AG09309 (cell line): Measurements from ENCODE around the gene DNMT1.

Experiments used
- DNase-seq: peaks from one replicate; pipeline ENCODE4 v3.0.0-alpha.2; 2010; ENCODE audit warnings: low read depth
- H3K4me3 ChIP-seq: 2 replicates; pipeline ENCODE4 v1.5.1; 2011; ENCODE audit warnings: mild to moderate bottlenecking, low read depth, low read length, moderate library complexity; ENCODE audit not compliant: control insufficient read depth
- TF ChIP-seq, protein P1 (sequence below): IDR thresholded peaks from 2 replicates; pipeline ENCODE4 v1.5.1; 2011; ENCODE audit warnings: mild to moderate bottlenecking, low read depth, low read length, inconsistent platforms; ENCODE audit not compliant: insufficient read depth, control insufficient read depth; ENCODE audit errors: missing control alignments

Gene DNMT1

DNA sequence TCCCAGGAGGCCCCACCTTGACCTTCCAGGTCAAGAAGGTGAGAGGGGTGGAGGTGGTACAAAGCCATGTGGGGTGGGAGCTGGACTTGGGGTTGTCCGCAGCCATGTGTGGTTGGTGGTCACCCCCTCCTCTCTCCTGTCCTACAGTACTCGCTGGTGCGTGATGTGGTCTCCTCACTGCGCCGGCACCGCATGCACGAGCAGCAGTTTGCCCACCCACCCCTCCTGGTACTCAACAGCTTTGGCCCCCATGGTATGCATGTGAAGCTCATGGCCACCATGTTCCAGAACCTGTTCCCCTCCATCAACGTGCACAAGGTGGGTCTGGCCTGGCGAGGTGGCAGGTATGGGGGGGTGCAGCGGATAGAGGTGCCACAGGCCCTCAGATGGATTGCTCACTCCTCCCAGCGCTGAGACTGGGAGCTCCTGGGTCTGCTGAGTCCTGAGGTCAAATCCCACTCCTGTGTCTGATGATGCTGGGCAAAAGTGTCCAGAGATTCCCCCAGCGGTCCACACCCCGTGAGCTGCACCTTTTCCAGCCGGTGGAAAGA lies 86.9 kb downstream of the DNMT1 start:
- H3K4me3 ChIP-seq, result no peak overlapping the region; the same call in 1 of the 2 replicates
- DNase-seq, result no peak
- TF ChIP-seq, protein P1, sequence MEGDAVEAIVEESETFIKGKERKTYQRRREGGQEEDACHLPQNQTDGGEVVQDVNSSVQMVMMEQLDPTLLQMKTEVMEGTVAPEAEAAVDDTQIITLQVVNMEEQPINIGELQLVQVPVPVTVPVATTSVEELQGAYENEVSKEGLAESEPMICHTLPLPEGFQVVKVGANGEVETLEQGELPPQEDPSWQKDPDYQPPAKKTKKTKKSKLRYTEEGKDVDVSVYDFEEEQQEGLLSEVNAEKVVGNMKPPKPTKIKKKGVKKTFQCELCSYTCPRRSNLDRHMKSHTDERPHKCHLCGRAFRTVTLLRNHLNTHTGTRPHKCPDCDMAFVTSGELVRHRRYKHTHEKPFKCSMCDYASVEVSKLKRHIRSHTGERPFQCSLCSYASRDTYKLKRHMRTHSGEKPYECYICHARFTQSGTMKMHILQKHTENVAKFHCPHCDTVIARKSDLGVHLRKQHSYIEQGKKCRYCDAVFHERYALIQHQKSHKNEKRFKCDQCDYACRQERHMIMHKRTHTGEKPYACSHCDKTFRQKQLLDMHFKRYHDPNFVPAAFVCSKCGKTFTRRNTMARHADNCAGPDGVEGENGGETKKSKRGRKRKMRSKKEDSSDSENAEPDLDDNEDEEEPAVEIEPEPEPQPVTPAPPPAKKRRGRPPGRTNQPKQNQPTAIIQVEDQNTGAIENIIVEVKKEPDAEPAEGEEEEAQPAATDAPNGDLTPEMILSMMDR, result no peak

DNA sequence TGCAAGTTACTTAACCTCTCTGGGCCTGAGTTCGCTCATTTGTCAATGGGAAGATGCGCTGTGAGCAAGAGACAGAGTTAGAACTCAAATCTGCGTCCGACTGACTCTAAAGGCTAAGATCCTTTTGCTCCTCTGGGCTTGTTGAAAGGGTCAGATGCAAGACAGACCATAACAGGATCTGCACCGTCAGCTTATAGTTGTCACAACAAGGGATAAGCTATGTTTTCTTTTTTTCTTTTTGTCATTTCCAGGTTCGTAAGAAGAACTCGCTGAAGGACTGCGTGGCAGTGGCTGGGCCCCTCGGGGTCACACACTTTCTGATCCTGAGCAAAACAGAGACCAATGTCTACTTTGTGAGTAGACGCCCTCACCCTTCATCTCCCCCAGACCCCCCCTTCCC lies 87.5 kb downstream of the DNMT1 start:
- TF ChIP-seq, protein P1, result no peak
- H3K4me3 ChIP-seq, result peak overlapping the region; percentile 58
- no peak for DNase-seq

DNA sequence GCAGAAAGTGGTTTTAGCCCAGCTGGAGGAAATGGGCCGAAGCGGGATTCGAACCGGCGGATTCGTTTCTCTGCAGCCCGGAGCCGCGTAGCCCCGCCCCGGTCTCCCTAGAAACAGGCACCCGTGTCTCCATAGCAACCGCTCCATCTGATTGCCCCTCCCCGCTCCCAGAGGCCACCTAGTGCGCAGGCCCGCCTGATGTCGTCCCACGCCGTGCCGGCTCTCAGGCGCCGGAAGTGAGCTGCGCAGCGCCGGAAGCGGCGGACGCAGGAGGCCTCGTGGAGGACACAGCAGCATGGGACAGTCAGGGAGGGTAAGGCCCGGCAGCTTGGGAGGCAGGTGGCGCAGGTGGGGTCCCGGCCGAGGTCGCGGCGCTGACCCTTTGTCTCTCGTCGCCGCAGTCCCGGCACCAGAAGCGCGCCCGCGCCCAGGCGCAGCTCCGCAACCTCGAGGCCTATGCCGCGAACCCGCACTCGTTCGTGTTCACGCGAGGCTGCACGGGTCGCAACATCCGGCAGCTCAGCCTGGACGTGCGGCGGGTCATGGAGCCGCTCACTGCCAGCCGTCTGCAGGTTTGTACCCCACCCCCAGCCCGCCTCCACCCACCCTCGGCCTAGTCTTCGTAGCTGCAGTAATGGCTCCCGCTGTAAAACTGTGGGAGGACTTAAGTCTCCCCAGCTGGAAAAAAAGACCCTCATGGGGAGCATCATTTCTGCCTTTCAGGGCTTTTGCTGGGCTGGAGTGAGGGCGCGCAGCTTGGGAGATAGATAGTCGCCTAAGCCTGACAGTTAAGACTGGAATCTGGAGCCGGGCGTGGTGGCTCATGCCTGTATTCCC lies 88.4 kb downstream of the DNMT1 start, which contains the start of gene PPAN:
PPAN (plus strand) TSS at position 263 of the 837 bp plus-strand sequence; CDS start at position 296, 33 bp downstream.
- TF ChIP-seq, protein P1, result no peak
- peak within 1 kb of the TSS; percentile 58 for H3K4me3 ChIP-seq
- DNase-seq, result peak; percentile 89

DNA sequence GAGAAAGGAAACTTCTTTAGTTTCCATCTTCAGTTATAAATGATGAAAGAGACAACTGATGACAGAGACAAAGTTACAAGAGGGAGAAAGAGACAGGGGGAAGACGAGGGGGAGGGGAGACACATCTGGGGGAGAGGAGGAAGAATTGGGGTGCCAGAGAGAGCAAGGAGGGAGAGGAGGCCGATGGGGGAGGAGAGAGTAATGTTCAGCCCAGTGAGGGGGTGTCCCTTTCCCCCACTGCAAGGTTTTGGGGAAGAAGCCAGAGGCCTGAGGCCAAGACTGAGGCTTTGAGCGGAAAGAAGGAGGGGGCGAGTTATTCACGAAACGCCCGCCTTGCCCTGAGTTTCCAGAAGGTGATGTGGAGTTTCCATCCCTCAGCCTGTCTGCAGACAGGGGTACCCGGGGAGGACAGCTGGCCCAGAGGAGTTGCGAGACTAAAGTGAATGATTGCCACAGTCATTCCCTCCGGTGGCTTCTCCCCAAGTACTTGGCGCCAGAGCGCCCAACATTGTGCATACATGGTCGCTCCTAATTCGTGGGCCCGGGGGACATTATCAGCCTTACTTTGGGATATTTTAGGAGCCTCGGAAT lies 89.1 kb downstream of the DNMT1 start:
- TF ChIP-seq, protein P1, result no peak
- peak overlapping the region; percentile 1 for H3K4me3 ChIP-seq
- no peak for DNase-seq

DNA sequence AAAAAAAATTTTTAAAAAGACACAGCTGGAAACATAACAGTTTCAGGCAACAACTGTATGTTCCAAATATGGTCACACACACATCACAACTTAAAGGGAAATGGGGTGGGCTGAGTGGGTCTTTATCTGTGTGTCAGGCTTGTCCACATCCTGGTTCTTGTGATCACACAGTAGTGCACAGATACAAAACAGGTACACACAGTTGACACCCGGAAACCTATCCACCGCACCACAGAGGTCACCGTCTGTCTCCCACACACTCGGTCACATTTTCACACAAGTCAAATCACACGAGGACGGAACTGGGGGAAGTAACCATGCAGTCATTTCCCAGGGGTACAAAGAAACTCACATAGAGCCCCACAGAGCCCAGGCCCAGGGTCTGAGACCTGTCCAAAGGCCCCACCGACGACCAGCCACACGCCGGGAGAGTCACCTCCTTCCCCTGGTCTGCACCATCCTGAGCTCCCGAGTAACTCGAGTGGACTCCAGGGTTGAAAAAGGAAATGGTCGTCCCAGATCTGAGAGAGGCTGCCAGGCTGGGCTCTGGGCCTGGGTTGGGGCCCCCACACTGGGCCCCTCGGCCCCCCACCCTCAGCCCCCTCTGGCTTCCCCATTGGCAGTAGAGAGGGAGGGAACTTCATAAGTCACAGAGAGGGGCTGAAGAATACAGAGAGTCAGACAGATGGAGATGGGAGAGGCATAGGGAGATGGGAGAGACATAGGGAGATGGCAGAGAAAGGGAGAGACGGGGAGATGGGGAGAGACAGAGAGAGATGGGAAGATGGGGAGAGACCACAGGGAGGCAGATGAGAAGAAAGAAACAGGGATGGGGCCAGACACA lies 89.9 kb downstream of the DNMT1 start:
- H3K4me3 ChIP-seq, result no peak overlapping the region
- no peak for DNase-seq
- TF ChIP-seq, protein P1, result no peak

DNA sequence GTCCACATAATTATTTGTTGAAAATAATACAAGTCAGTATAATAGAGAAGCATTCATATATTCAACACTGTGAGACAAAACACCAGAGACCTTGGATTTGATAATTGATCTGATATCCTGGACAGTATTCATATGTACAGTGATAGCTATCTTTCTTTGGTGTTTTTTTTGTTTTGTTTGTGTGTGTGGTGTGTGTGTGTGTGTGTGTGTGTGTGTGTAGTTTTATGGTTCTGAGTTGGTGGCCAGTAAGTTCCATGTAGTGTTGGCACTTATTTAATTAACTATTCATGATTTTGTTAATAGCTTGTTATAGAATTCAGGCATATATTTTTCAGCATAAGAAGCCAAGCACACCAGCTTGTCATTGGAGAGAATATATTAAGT lies 90.6 kb downstream of the DNMT1 start:
- H3K4me3 ChIP-seq, result no peak overlapping the region
- no peak for DNase-seq
- TF ChIP-seq, protein P1, result no peak
